Nephron (organoid): ENCODE data around the gene ROBO2.

Experiments used
- H3K27ac Mint-ChIP-seq, 3 experiments: 2 replicates each; pipeline ENCODE4 v1.8.0; 2020; ENCODE audit warnings: mixed read lengths in 3 of 3, mild to moderate bottlenecking in 2 of 3, moderate library complexity in 1 of 3
- H3K27me3 Mint-ChIP-seq: 2 replicates; pipeline ENCODE4 v1.8.0; 2021; ENCODE audit warnings: low read depth, mild to moderate bottlenecking, moderate library complexity, mixed read lengths
- H3K36me3 Mint-ChIP-seq: 2 replicates; pipeline ENCODE4 v1.8.0; 2020; ENCODE audit warnings: low read depth, mixed read lengths
- H3K4me1 Mint-ChIP-seq: 2 replicates; pipeline ENCODE4 v1.8.0; 2020; ENCODE audit warnings: mixed read lengths
- H3K4me3 Mint-ChIP-seq, 3 experiments: 2 replicates each; pipeline ENCODE4 v1.8.0; 2020; ENCODE audit warnings: mild to moderate bottlenecking in 3 of 3, mixed read lengths in 3 of 3, moderate library complexity in 2 of 3
- H3K9me3 Mint-ChIP-seq: 2 replicates; pipeline ENCODE4 v1.8.0; 2020; ENCODE audit warnings: mixed read lengths
- CTCF ChIP-seq, 3 experiments: fragments of 200-600 bp; sonication (generic); IDR thresholded peaks; one replicate each; pipeline ENCODE4 v1.5.0; 2021; ENCODE audit warnings: antibody characterized with exemption in 3 of 3; ENCODE audit not compliant: unreplicated experiment in 3 of 3

Gene ROBO2

GRCh38 chr3:77186319-77186718, 146.4 kb downstream of the ROBO2 start:
- no peak for TF ChIP-seq CTCF (IDR thresholded peaks at IDR 0.05; ENCODE audit: unreplicated experiment in 3 of 3)
- Mint-ChIP-seq H3K4me3 (no peak overlapping the region), H3K27me3 (no peaks in the 10 kb centered on the region), H3K36me3 (no peaks in the 10 kb centered on the region), H3K4me1 (peaks cover 32% of the 10 kb centered on the region), H3K9me3 (no peaks in the 10 kb centered on the region), H3K27ac (peak overlapping the region in 1 of 3 experiments; percentile 21)

GRCh38 chr3:77186728-77187127, 146.8 kb downstream of the ROBO2 start:
- H3K27me3 Mint-ChIP-seq, result no peaks in the 10 kb centered on the region
- no peak overlapping the region for H3K4me3 Mint-ChIP-seq
- peaks cover 32% of the 10 kb centered on the region for H3K4me1 Mint-ChIP-seq
- H3K27ac Mint-ChIP-seq, result no peak overlapping the region
- no peaks in the 10 kb centered on the region for H3K36me3 Mint-ChIP-seq
- TF ChIP-seq CTCF (IDR thresholded peaks at IDR 0.05; ENCODE audit: unreplicated experiment in 3 of 3), result no peak
- no peaks in the 10 kb centered on the region for H3K9me3 Mint-ChIP-seq

- H3K27me3 Mint-ChIP-seq, result no peaks in the 10 kb centered on the region
- no peaks in the 10 kb centered on the region for H3K9me3 Mint-ChIP-seq
- H3K4me1 Mint-ChIP-seq, result peaks cover 32% of the 10 kb centered on the region
- no peaks in the 10 kb centered on the region for H3K36me3 Mint-ChIP-seq
- no peak for TF ChIP-seq CTCF (IDR thresholded peaks at IDR 0.05; ENCODE audit: unreplicated experiment in 3 of 3)
- H3K27ac Mint-ChIP-seq, result no peak overlapping the region
- no peak overlapping the region for H3K4me3 Mint-ChIP-seq
Measured at GRCh38 chr3:77188210-77188609, 148.3 kb downstream of the ROBO2 start.

GRCh38 chr3:77189258-77189657, 149.4 kb downstream of the ROBO2 start:
- Mint-ChIP-seq H3K36me3 (no peaks in the 10 kb centered on the region), H3K9me3 (no peaks in the 10 kb centered on the region), H3K27ac (peak overlapping the region in 2 of 3 experiments; percentile 41 to 90), H3K27me3 (no peaks in the 10 kb centered on the region), H3K4me3 (no peak overlapping the region), H3K4me1 (peaks cover 32% of the 10 kb centered on the region)
- no peak for TF ChIP-seq CTCF (IDR thresholded peaks at IDR 0.05; ENCODE audit: unreplicated experiment in 3 of 3)

GRCh38 chr3:77189684-77190083, 149.8 kb downstream of the ROBO2 start:
- peaks cover 32% of the 10 kb centered on the region for H3K4me1 Mint-ChIP-seq
- no peak overlapping the region for H3K4me3 Mint-ChIP-seq
- H3K27me3 Mint-ChIP-seq, result no peaks in the 10 kb centered on the region
- H3K27ac Mint-ChIP-seq, result peak overlapping the region in 2 of 3 experiments; percentile 54 to 90
- H3K36me3 Mint-ChIP-seq, result no peaks in the 10 kb centered on the region
- no peak for TF ChIP-seq CTCF (IDR thresholded peaks at IDR 0.05; ENCODE audit: unreplicated experiment in 3 of 3)
- H3K9me3 Mint-ChIP-seq, result no peaks in the 10 kb centered on the region

- Mint-ChIP-seq H3K4me3 (peak overlapping the region in 2 of 3 experiments; percentile 46 to 60), H3K9me3 (no peaks in the 10 kb centered on the region), H3K36me3 (no peaks in the 10 kb centered on the region), H3K4me1 (peaks cover 32% of the 10 kb centered on the region), H3K27ac (peak overlapping the region; percentile 71 to 90 (median 75)), H3K27me3 (no peaks in the 10 kb centered on the region)
- no peak for TF ChIP-seq CTCF (IDR thresholded peaks at IDR 0.05; ENCODE audit: unreplicated experiment in 3 of 3)
Measured at GRCh38 chr3:77190374-77190773, 150.5 kb downstream of the ROBO2 start.
